A549 (cell line): ENCODE measurements around the gene TLK1.

ENCODE experiments used
- CEBPB ChIP-seq, 2 experiments: fragments of >200 bp in 1 of 2; sonication (Bioruptor Twin) in 1 of 2; formaldehyde crosslinking in 1 of 2; IDR thresholded peaks; 2 replicates each; pipeline ENCODE4 v1.6.1; 2012 to 2016
- CHD4 ChIP-seq: fragments of 200-600 bp; sonication (generic); IDR thresholded peaks from 2 replicates; pipeline ENCODE4 v1.6.1; 2016; ENCODE audit warnings: antibody characterized with exemption, mild to moderate bottlenecking, borderline replicate concordance
- HOXA7 ChIP-seq: fragments of 250-450 bp; sonication (Bioruptor Pico); IDR thresholded peaks from 2 replicates; pipeline ENCODE4 v1.5.0; 2020; ENCODE audit warnings: mild to moderate bottlenecking, moderate library complexity
- JUN ChIP-seq, 2 experiments: fragments of >200 bp; sonication (Bioruptor Twin); formaldehyde crosslinking; IDR thresholded peaks; 2 replicates in 1 of 2; 3 replicates in 1 of 2; pipeline ENCODE4 v1.6.1; 2016 to 2017
- MAZ ChIP-seq: fragments of 150-350 bp; IDR thresholded peaks from 2 replicates; pipeline ENCODE4 v1.6.1; 2014; ENCODE audit warnings: antibody characterized with exemption, low read depth, low read length, borderline replicate concordance
- POLR2A ChIP-seq: IDR thresholded peaks from 2 replicates; pipeline ENCODE4 v1.6.1; 2012; ENCODE audit warnings: mild to moderate bottlenecking, low read length
- TF ChIP-seq, protein P1 (sequence below): fragments of >200 bp; sonication (Bioruptor Twin); formaldehyde crosslinking; IDR thresholded peaks from 3 replicates; pipeline ENCODE4 v1.5.1; 2016
- TF ChIP-seq, protein P2 (sequence below): IDR thresholded peaks from 2 replicates; pipeline ENCODE4 v1.6.1; 2012

DNA sequence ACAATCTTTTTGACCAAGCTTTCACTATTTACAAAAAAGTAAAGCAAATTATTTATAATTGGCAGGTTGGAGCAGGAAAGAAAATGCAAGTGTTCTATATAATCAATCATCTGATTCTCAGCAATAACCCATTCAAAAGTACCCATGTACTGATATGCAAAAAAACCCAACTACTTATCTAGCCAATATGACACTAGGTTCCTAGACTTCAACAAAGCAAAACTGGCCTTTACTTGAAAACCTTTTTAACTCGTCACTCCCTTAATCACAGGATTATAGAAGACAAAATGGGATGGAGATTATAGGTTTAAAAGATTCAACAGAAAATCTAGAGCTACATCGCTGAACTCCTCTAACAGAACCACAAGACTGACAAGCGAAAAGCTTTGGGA lies 3.6 kb downstream of the TLK1 start:
- TF ChIP-seq POLR2A (no peak), CHD4 (no peak), JUN (IDR thresholded peaks at IDR 0.05) (no peak), MAZ (no peak), CEBPB (IDR thresholded peaks at IDR 0.05) (no peak), HOXA7 (no peak)
- TF ChIP-seq, protein P1, sequence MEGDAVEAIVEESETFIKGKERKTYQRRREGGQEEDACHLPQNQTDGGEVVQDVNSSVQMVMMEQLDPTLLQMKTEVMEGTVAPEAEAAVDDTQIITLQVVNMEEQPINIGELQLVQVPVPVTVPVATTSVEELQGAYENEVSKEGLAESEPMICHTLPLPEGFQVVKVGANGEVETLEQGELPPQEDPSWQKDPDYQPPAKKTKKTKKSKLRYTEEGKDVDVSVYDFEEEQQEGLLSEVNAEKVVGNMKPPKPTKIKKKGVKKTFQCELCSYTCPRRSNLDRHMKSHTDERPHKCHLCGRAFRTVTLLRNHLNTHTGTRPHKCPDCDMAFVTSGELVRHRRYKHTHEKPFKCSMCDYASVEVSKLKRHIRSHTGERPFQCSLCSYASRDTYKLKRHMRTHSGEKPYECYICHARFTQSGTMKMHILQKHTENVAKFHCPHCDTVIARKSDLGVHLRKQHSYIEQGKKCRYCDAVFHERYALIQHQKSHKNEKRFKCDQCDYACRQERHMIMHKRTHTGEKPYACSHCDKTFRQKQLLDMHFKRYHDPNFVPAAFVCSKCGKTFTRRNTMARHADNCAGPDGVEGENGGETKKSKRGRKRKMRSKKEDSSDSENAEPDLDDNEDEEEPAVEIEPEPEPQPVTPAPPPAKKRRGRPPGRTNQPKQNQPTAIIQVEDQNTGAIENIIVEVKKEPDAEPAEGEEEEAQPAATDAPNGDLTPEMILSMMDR: no peak
- TF ChIP-seq, protein P2, sequence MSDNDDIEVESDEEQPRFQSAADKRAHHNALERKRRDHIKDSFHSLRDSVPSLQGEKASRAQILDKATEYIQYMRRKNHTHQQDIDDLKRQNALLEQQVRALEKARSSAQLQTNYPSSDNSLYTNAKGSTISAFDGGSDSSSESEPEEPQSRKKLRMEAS: no peak
